ENCODE measurements around the gene TGFA. TPM values are rescaled to one million over a fixed set of nuclear protein-coding genes. Genes with fewer than 3 reads are reported as not detected.

Gene TGFA
- total RNA-seq, 1 donor from 2014 or later: 9.1 TPM

- Histone ChIP-seq H3K4me1 (no peaks in the 10 kb centered on the region), H3K27ac (no peak overlapping the region), H3K36me3 (no peaks in the 10 kb centered on the region), H3K9me3 (no peaks in the 10 kb centered on the region), H3K27me3 (no peaks in the 10 kb centered on the region), H3K4me3 (no peak overlapping the region)
- intact Hi-C loops (cut with DNase I): no loop called here
- ATAC-seq (no peak), DNase-seq (no peak)
- TF ChIP-seq CTCF (IDR thresholded peaks at IDR 0.05): no peak
Measured at GRCh38 chr2:70496819-70497218, 56.8 kb downstream of the TGFA start.

GRCh38 chr2:70494293-70494886 is 59.2 kb downstream of the TGFA start:
- TF ChIP-seq CTCF (IDR thresholded peaks at IDR 0.05): no peak
- Histone ChIP-seq H3K36me3 (no peaks in the 10 kb centered on the region), H3K4me3 (no peak overlapping the region), H3K4me1 (no peaks in the 10 kb centered on the region), H3K27ac (no peak overlapping the region), H3K9me3 (no peaks in the 10 kb centered on the region), H3K27me3 (no peaks in the 10 kb centered on the region)
- DNase-seq: no peak
- no peak for ATAC-seq
- intact Hi-C loops (cut with DNase I): no loop called here

GRCh38 chr2:70490381-70490780 is 63.2 kb downstream of the TGFA start:
- Histone ChIP-seq H3K4me1 (no peaks in the 10 kb centered on the region), H3K9me3 (no peaks in the 10 kb centered on the region), H3K27me3 (no peaks in the 10 kb centered on the region), H3K36me3 (no peaks in the 10 kb centered on the region), H3K4me3 (no peak overlapping the region), H3K27ac (no peak overlapping the region)
- intact Hi-C loops (cut with DNase I): no loop called here
- ATAC-seq (no peak), DNase-seq (no peak)
- no peak for TF ChIP-seq CTCF (IDR thresholded peaks at IDR 0.05)

GRCh38 chr2:70489165-70489564 is 64.5 kb downstream of the TGFA start:
- no peak overlapping the region for H3K4me3 ChIP-seq
- no peaks in the 10 kb centered on the region for H3K9me3 ChIP-seq
- ATAC-seq: no peak
- no peak for TF ChIP-seq CTCF (IDR thresholded peaks at IDR 0.05)
- H3K27ac ChIP-seq: no peak overlapping the region
- no peaks in the 10 kb centered on the region for H3K4me1 ChIP-seq
- intact Hi-C loops (cut with DNase I): no loop called here
- no peaks in the 10 kb centered on the region for H3K27me3 ChIP-seq
- DNase-seq: no peak
- H3K36me3 ChIP-seq: no peaks in the 10 kb centered on the region

GRCh38 chr2:70484086-70484485 is 69.5 kb downstream of the TGFA start:
- intact Hi-C loops (cut with DNase I): no loop called here
- Histone ChIP-seq H3K27me3 (no peaks in the 10 kb centered on the region), H3K9me3 (no peaks in the 10 kb centered on the region), H3K4me3 (no peak overlapping the region), H3K4me1 (no peaks in the 10 kb centered on the region), H3K36me3 (no peaks in the 10 kb centered on the region), H3K27ac (no peak overlapping the region)
- TF ChIP-seq CTCF (IDR thresholded peaks at IDR 0.05): no peak
- ATAC-seq (no peak), DNase-seq (no peak)

GRCh38 chr2:70482401-70482800 is 71.2 kb downstream of the TGFA start:
- H3K36me3 ChIP-seq: no peaks in the 10 kb centered on the region
- H3K4me1 ChIP-seq: no peaks in the 10 kb centered on the region
- ATAC-seq: no peak
- no peaks in the 10 kb centered on the region for H3K9me3 ChIP-seq
- DNase-seq: no peak
- no peak overlapping the region for H3K4me3 ChIP-seq
- H3K27ac ChIP-seq: no peak overlapping the region
- TF ChIP-seq CTCF (IDR thresholded peaks at IDR 0.05): no peak
- H3K27me3 ChIP-seq: no peaks in the 10 kb centered on the region
- intact Hi-C loops (cut with DNase I): no loop called here
